GM18505 (cell line): ENCODE data around the gene PDZRN3.

Experiments
- ATAC-seq: cut with Tn5 transposase; IDR thresholded peaks from one replicate; pipeline ENCODE4 v1.9.1; 2021; ENCODE audit not compliant: unreplicated experiment
- POLR2A ChIP-seq: IDR thresholded peaks from 4 replicates; pipeline ENCODE4 v1.6.1; 2011; ENCODE audit warnings: borderline replicate concordance; ENCODE audit not compliant: insufficient read depth, insufficient read length; ENCODE audit errors: extremely low read depth

Gene PDZRN3

GRCh38 chr3:73342077-73342476, 282.7 kb downstream of the PDZRN3 start:
- ATAC-seq: no peak
- TF ChIP-seq POLR2A: no peak

- ATAC-seq: no peak
These were observed 283.3 kb downstream of the PDZRN3 start for GRCh38 chr3:73341272-73341935.

GRCh38 chr3:73332558-73332957, 292.2 kb downstream of the PDZRN3 start:
- no peak for ATAC-seq
- TF ChIP-seq POLR2A: no peak

More at GRCh38 chr3:73341272-73341935, 283.3 kb downstream of the PDZRN3 start:
- TF ChIP-seq POLR2A: no peak
